ENCODE data around the gene ENKUR.

Gene ENKUR

DNA sequence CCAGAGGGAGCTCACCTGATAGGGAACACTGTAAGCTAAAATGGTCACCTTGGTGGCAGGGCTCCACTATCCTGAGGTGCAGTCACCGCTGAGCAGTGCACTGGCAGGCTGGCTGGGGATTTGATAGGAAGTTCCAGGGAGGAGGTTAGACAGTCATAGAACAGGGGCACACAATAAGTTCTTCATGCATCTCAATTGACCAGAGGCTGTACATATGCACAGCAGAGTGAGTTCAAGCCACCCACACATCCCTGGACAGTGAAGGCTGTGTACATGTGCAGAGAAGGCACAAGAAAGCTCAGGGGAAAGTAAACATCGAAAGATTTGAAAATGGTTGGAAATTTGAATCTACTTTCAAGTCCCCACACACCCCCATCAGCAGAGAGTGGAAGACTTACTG is 77.4 kb downstream of the ENKUR start:
- no peak for DNase-seq

- no peak for DNase-seq
Measured at GRCh38 chr10:24938076-24938475, 77.9 kb downstream of the ENKUR start.

GRCh38 chr10:24935504-24936292 is 80.3 kb downstream of the ENKUR start:
- no peak for DNase-seq

All from AML-193 (cell line).